Progenitor cell of endocrine pancreas (in vitro differentiated cells): ENCODE data around the gene ATXN7L1. TPM values are rescaled to one million over a fixed set of nuclear protein-coding genes. Genes with fewer than 3 reads are reported as not detected.

Source experiments
- DNase-seq: peaks from one replicate; pipeline ENCODE4 v3.0.0; 2021; ENCODE audit warnings: low spot score; ENCODE audit not compliant: unreplicated experiment
- H3K27ac Mint-ChIP-seq: 2 replicates; pipeline ENCODE4 v1.8.0; 2021; ENCODE audit warnings: mild to moderate bottlenecking, moderate library complexity, mixed read lengths
- H3K27me3 Mint-ChIP-seq: 2 replicates; pipeline ENCODE4 v1.8.0; 2021; ENCODE audit warnings: mixed read lengths
- H3K36me3 Mint-ChIP-seq: 2 replicates; pipeline ENCODE4 v1.8.0; 2022; ENCODE audit warnings: mixed read lengths; ENCODE audit not compliant: insufficient read depth
- H3K4me1 Mint-ChIP-seq: 2 replicates; pipeline ENCODE4 v1.8.0; 2021; ENCODE audit warnings: low read depth, mixed read lengths
- H3K4me3 Mint-ChIP-seq: 2 replicates; pipeline ENCODE4 v1.8.0; 2021; ENCODE audit warnings: low read depth, mild to moderate bottlenecking, moderate library complexity, mixed read lengths
- H3K9me3 Mint-ChIP-seq: 2 replicates; pipeline ENCODE4 v1.8.0; 2021; ENCODE audit warnings: low read depth, mixed read lengths
- CTCF ChIP-seq: fragments of 200-600 bp; sonication (generic); IDR thresholded peaks from one replicate; pipeline ENCODE4 v1.5.0; 2021; ENCODE audit warnings: antibody characterized with exemption, mild to moderate bottlenecking; ENCODE audit not compliant: unreplicated experiment
- total RNA-seq: library from RNA; stranded (reverse); gene quantifications from 2 replicates; pipeline ENCODE4 v1.2.1, GENCODE V29; 2021

ATXN7L1 gene
- total RNA-seq, 1 donor from 2014 or later, result 18.3 TPM

GRCh38 chr7:105622106-105622731, 254.2 kb downstream of the ATXN7L1 start:
- no peaks in the 10 kb centered on the region for H3K4me1 Mint-ChIP-seq
- no peak overlapping the region for H3K4me3 Mint-ChIP-seq
- no peak for DNase-seq
- no peak for TF ChIP-seq CTCF
- H3K27me3 Mint-ChIP-seq, result no peaks in the 10 kb centered on the region
- peaks cover 20% of the 10 kb centered on the region for H3K36me3 Mint-ChIP-seq
- H3K27ac Mint-ChIP-seq, result no peak overlapping the region
- H3K9me3 Mint-ChIP-seq, result peaks cover 8% of the 10 kb centered on the region

DNA sequence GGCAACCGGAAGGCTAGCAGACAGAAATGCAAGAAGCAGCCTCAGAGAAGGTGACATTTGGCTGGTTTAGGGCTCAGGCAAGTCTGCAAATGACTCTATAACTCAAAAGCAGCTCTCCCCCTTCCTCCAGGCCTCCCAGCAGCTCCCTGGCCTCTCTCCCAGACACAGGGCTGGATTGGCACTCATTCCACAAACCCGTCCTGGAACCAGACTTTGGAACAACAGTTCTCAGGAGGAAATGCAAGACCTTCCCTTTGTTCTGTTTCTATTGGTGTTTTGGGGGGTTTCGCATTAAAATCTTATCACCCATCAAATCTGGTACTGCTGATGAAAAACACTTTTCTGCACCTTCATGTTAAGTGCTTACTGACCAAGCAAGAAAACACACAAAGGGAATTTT, 254.8 kb downstream of the ATXN7L1 start:
- Mint-ChIP-seq H3K4me3 (no peak overlapping the region), H3K36me3 (peaks cover 17% of the 10 kb centered on the region), H3K4me1 (no peaks in the 10 kb centered on the region), H3K9me3 (peaks cover 6% of the 10 kb centered on the region), H3K27ac (no peak overlapping the region), H3K27me3 (no peaks in the 10 kb centered on the region)
- DNase-seq, result no peak
- no peak for TF ChIP-seq CTCF

GRCh38 chr7:105621176-105621575, 255.2 kb downstream of the ATXN7L1 start:
- TF ChIP-seq CTCF, result no peak
- no peaks in the 10 kb centered on the region for H3K4me1 Mint-ChIP-seq
- H3K9me3 Mint-ChIP-seq, result peaks cover 3% of the 10 kb centered on the region
- no peak for DNase-seq
- H3K4me3 Mint-ChIP-seq, result no peak overlapping the region
- H3K27me3 Mint-ChIP-seq, result no peaks in the 10 kb centered on the region
- H3K36me3 Mint-ChIP-seq, result peaks cover 14% of the 10 kb centered on the region
- no peak overlapping the region for H3K27ac Mint-ChIP-seq

DNA sequence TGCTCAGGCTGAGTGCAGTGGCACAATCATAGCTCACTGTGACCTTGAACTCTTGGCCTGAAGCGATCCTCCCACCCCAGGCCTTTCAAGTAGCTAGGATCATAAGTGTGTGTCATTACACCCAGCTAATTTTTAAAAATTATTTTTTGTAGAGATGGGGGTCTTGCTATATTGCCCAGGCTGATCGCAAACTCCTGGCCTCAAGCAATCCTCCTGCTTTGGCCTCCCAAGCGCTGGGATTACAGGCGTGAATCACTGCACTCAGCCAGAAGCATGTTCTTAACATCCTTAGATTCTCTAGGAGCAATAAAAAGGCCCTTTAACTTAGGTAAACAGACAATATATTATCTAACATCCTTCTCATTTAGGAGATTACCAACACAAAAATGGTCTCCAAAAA, 256.8 kb downstream of the ATXN7L1 start:
- H3K9me3 Mint-ChIP-seq, result no peaks in the 10 kb centered on the region
- no peaks in the 10 kb centered on the region for H3K4me1 Mint-ChIP-seq
- no peak for DNase-seq
- no peak overlapping the region for H3K4me3 Mint-ChIP-seq
- no peaks in the 10 kb centered on the region for H3K27me3 Mint-ChIP-seq
- TF ChIP-seq CTCF, result no peak
- peaks cover 7% of the 10 kb centered on the region for H3K36me3 Mint-ChIP-seq
- no peak overlapping the region for H3K27ac Mint-ChIP-seq

- Mint-ChIP-seq H3K9me3 (no peaks in the 10 kb centered on the region), H3K4me1 (no peaks in the 10 kb centered on the region), H3K4me3 (no peak overlapping the region), H3K27ac (no peak overlapping the region), H3K27me3 (no peaks in the 10 kb centered on the region), H3K36me3 (peaks cover 12% of the 10 kb centered on the region)
- no peak for TF ChIP-seq CTCF
- DNase-seq, result no peak
These were observed 258.4 kb downstream of the ATXN7L1 start for GRCh38 chr7:105618016-105618296.
